Measurements from ENCODE around the gene HES7. TPM values are rescaled to one million over a fixed set of nuclear protein-coding genes. Genes with fewer than 3 reads are reported as not detected.
"Not testable (repeated sequence)": the region's sequence is repeated elsewhere in the genome, so short reads cannot be mapped to it uniquely, and the experiment has no call there.

The HES7 gene
- total and polyA plus RNA-seq, 9 of the 15 experiments (the other 6 are each of a cell fraction or from before 2014, with no cell fraction given): 0.03 to 1.7 (median 0.14) TPM; not detected in 1

DNA sequence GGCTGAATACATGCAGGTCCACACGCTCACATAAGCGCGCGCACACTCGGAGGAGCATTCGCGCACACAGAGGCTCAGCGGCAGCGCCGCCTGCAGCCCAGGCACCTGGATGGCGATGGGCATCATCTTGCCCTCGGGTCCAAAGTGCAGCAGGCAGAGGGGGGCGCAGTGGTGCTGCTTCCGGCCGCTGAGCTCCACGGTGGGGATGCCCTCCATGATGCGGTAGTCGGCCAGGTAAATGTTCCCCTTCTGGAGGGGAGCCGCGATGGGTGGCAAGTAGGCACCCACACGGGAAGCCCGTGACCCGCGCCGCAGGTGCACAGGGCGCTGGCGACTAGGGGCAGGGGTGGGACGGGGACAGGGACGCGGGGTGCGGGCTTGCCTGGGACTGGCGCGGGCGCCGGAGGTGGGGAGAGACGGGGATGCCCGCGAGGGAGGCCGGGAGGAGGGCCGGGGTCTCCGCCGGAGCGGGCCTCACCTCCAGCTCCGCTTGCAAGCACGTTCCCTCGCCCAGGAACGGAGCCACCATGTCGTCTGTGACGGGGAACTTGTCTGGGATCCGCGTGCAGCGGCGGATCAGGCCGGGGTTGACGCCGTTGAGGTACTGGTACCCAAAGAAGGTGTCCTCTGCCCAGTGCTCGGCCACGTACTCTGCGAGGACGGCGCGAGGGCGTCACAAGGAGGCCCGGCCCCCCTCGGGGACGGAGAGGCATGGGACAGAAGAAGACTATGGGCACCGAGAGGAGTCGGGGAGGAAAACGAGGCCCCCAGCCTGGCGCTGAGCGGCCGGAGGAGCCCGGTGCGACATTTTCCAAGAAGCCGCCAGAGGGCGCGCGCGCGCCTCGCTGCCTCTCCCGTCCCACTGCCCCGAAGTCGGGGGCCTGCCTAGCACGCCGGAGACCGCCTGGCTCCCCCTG lies 44.4 kb downstream of the HES7 start (continued):
- TF ChIP-seq, protein P1, sequence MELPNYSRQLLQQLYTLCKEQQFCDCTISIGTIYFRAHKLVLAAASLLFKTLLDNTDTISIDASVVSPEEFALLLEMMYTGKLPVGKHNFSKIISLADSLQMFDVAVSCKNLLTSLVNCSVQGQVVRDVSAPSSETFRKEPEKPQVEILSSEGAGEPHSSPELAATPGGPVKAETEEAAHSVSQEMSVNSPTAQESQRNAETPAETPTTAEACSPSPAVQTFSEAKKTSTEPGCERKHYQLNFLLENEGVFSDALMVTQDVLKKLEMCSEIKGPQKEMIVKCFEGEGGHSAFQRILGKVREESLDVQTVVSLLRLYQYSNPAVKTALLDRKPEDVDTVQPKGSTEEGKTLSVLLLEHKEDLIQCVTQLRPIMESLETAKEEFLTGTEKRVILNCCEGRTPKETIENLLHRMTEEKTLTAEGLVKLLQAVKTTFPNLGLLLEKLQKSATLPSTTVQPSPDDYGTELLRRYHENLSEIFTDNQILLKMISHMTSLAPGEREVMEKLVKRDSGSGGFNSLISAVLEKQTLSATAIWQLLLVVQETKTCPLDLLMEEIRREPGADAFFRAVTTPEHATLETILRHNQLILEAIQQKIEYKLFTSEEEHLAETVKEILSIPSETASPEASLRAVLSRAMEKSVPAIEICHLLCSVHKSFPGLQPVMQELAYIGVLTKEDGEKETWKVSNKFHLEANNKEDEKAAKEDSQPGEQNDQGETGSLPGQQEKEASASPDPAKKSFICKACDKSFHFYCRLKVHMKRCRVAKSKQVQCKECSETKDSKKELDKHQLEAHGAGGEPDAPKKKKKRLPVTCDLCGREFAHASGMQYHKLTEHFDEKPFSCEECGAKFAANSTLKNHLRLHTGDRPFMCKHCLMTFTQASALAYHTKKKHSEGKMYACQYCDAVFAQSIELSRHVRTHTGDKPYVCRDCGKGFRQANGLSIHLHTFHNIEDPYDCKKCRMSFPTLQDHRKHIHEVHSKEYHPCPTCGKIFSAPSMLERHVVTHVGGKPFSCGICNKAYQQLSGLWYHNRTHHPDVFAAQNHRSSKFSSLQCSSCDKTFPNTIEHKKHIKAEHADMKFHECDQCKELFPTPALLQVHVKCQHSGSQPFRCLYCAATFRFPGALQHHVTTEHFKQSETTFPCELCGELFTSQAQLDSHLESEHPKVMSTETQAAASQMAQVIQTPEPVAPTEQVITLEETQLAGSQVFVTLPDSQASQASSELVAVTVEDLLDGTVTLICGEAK (IDR thresholded peaks at IDR 0.05): no peak
- TF ChIP-seq, protein P1 (CRISPR knock-in tag; IDR thresholded peaks at IDR 0.05): no peak
- TF ChIP-seq RB1 (IDR thresholded peaks at IDR 0.05; ENCODE audit: low read depth) (peak; percentile 31; the same call in 1 of the 2 replicates), L3MBTL2 (IDR thresholded peaks at IDR 0.05) (peak; percentile 87)

DNA sequence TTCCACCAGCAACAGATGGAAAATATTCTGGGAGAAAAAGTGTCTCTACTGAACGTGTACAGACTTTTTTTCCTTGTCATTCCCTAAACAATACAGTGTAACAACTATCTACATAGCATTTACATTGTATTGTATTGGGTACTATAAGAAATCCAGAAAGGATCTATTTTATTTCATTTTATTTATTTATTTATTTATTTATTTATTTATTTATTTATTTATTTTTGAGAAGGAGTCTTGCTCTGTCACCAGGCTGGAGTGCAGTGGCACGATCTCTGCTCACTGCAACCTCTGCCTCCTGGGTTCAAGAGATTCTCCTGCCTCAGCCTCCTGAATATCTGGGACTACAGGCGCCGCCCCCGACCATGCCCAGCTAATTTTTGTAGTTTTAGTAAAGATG lies 46.0 kb downstream of the HES7 start:
- intact Hi-C loops (cut with micrococcal nuclease); H2AFZ ChIP-seq (ENCODE audit: low read depth, low read length); BruUV-seq (replicated peaks); H3K4me2 ChIP-seq (ENCODE audit: insufficient read depth, low read length); H3K9me3 ChIP-seq (replicated peaks; ENCODE audit: control insufficient read depth, insufficient read depth, low read depth, low read length); H3K36me3 ChIP-seq (ENCODE audit: control insufficient read depth, insufficient read depth, low read length); H3K9me1 ChIP-seq (ENCODE audit: control insufficient read depth, insufficient read depth, low read length); H4K20me1 ChIP-seq (replicated peaks; ENCODE audit: control insufficient read depth, insufficient read depth, low read length); FAIRE-seq; DNase-seq (ENCODE audit: extremely low read depth in 1 of 4, low spot score in 3 of 4); H3K27ac ChIP-seq (ENCODE audit: extremely low read depth, low read depth, low read length); H3K9ac ChIP-seq (ENCODE audit: insufficient read depth in 1 of 2, low read depth in 2 of 2, low read length in 2 of 2); H3K4me3 ChIP-seq; ATAC-seq; H3K79me2 ChIP-seq (ENCODE audit: control insufficient read depth, insufficient read depth, low read length); CTCF ChIA-PET (ENCODE audit: low intra/inter-chr PET ratio): not testable (repeated sequence)
- in situ Hi-C loops (cut with MboI): loop anchor here (5.0 kb wide), 1 partner anchor 34 kb away; no protein-coding TSS in a partner anchor
- POLR2A ChIA-PET: interaction anchor here (0.7 to 1.8 kb wide), 2 partner anchors 9 to 13 kb away, joined by 3 to 7 read pairs; no protein-coding TSS in a partner anchor
- Histone ChIP-seq H3K27me3 (ENCODE audit: control insufficient read depth in 2 of 2, insufficient read depth in 2 of 2, low read length in 2 of 2) (peaks cover 0 to 13% of the 10 kb centered on the region in 2 experiments; a peak in 3 of 5 replicates), H3K4me1 (replicated peaks in 1 of 2; ENCODE audit: control insufficient read depth in 2 of 2, insufficient read depth in 2 of 2, low read length in 2 of 2) (peaks cover 14 to 31% of the 10 kb centered on the region in 2 experiments; a peak in 4 of 5 replicates)
- WGBS (ENCODE audit: insufficient coverage, low coverage, missing lambda C conversion rate): 22% methylated on average over 5 of the region's 5 CpGs

Data from K562 (cell line).